Gastroesophageal sphincter (tissue), 3 donors: ENCODE results near the gene ABCC6.
"Not testable (repeated sequence)": the region's sequence is repeated elsewhere in the genome, so short reads cannot be mapped to it uniquely, and the experiment has no call there.

ENCODE experiments used
- POLR2A ChIP-seq, 2 donors: fragments of 450-650 bp; IDR thresholded peaks; one replicate each; pipeline ENCODE4 v1.6.1; 2017; ENCODE audit warnings: antibody characterized with exemption in 2 of 2, mild to moderate bottlenecking in 2 of 2, moderate library complexity in 1 of 2
- TF ChIP-seq, protein P1 (sequence below), 4 experiments: fragments of 200-600 bp in 2 of 4; fragments of 450-650 bp in 2 of 4; sonication (generic) in 1 of 4; IDR thresholded peaks; one replicate each; pipeline ENCODE4 v1.5.1; 2017 to 2019; ENCODE audit warnings: antibody characterized with exemption in 4 of 4, mild to moderate bottlenecking in 2 of 4, moderate library complexity in 2 of 4

DNA sequence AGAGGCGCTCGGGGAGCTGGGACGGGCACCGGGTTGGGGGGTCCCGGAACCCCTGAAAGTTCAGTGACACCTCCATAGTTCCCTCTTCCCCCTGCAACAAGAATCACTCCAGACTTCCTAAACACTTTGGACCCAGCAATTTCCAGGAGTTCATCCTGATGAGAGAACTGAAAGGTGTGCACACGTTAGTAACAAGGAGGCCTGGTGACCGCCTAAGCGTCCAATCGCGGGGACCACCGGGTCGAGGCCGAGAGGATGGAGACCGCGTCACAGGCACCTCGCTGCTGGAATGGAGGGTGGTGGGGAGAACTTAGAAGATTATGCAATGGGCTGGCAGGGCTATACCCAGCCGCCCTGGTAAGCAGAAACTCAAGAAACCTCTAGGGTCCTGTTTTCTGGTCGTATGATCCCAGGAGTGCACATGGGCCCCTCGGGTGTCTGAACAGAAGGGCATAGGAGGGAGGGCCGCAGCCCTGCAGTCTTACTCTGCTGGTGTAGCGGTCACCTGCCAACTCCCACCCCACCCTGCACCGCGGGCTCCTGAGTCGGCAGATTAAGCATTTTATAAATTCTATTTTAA is 458 bp upstream of the ABCC6 start:
- TF ChIP-seq, protein P1, sequence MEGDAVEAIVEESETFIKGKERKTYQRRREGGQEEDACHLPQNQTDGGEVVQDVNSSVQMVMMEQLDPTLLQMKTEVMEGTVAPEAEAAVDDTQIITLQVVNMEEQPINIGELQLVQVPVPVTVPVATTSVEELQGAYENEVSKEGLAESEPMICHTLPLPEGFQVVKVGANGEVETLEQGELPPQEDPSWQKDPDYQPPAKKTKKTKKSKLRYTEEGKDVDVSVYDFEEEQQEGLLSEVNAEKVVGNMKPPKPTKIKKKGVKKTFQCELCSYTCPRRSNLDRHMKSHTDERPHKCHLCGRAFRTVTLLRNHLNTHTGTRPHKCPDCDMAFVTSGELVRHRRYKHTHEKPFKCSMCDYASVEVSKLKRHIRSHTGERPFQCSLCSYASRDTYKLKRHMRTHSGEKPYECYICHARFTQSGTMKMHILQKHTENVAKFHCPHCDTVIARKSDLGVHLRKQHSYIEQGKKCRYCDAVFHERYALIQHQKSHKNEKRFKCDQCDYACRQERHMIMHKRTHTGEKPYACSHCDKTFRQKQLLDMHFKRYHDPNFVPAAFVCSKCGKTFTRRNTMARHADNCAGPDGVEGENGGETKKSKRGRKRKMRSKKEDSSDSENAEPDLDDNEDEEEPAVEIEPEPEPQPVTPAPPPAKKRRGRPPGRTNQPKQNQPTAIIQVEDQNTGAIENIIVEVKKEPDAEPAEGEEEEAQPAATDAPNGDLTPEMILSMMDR (IDR thresholded peaks at IDR 0.05) = not testable (repeated sequence)
- not testable (repeated sequence) for TF ChIP-seq POLR2A (IDR thresholded peaks at IDR 0.05)
